Activated CD4-positive, alpha-beta T cell treated with anti-CD3 and anti-CD28 coated beads, Interleukin-2, amount 10 ng/mL, durations not matched to agents 7 days and 5 days (primary cell): ENCODE data around the gene MAP2K7. TPM values are rescaled to one million over a fixed set of nuclear protein-coding genes. Genes with fewer than 3 reads are reported as not detected.

Experiments
- CTCF ChIA-PET: fragments of 350-600 bp; sonication (Branson Sonifier 250); formaldehyde crosslinking; loops from one replicate; lab custom pipeline; 2021; ENCODE audit warnings: antibody characterized with exemption; lab: Charles Lee
- POLR2A ChIA-PET: fragments of 350-600 bp; sonication (Branson Sonifier 250); formaldehyde crosslinking; loops from one replicate; lab custom pipeline; 2021; ENCODE audit warnings: antibody characterized with exemption; lab: Charles Lee
- DNase-seq: peaks from one replicate; pipeline ENCODE4 v3.0.0-alpha.2; 2020
- H3K27ac Mint-ChIP-seq: one replicate; pipeline ENCODE4 v1.8.0; 2021; ENCODE audit warnings: mild to moderate bottlenecking, moderate library complexity, mixed read lengths
- H3K27me3 Mint-ChIP-seq: one replicate; pipeline ENCODE4 v1.8.0; 2021; ENCODE audit warnings: mixed read lengths
- H3K36me3 Mint-ChIP-seq: one replicate; pipeline ENCODE4 v1.8.0; 2021; ENCODE audit warnings: low read depth, mixed read lengths
- H3K4me1 Mint-ChIP-seq: one replicate; pipeline ENCODE4 v1.8.0; 2021; ENCODE audit warnings: mixed read lengths
- H3K4me3 Mint-ChIP-seq: one replicate; pipeline ENCODE4 v1.8.0; 2021; ENCODE audit warnings: mild to moderate bottlenecking, moderate library complexity, mixed read lengths
- H3K9me3 Mint-ChIP-seq: one replicate; pipeline ENCODE4 v1.8.0; 2021; ENCODE audit warnings: mixed read lengths
- total RNA-seq, 2 experiments: library from RNA; stranded (reverse); gene quantifications; one replicate each; pipeline ENCODE4 v1.2.3, GENCODE V29; 2021

The MAP2K7 gene
- total RNA-seq, 2 experiments from 2014 or later = 44.1 to 45.6 TPM

GRCh38 chr19:7907544-7907943, 3.9 kb downstream of the MAP2K7 start:
- Mint-ChIP-seq H3K4me1 (peaks cover 26% of the 10 kb centered on the region), H3K9me3 (no peaks in the 10 kb centered on the region), H3K4me3 (no peak overlapping the region), H3K36me3 (peaks cover 16% of the 10 kb centered on the region), H3K27me3 (no peaks in the 10 kb centered on the region), H3K27ac (no peak overlapping the region)
- ChIA-PET CTCF (interaction anchor here (2.1 kb wide), 1 partner anchor 10 kb away, joined by 10 read pairs; no protein-coding TSS in a partner anchor), POLR2A (interaction anchor here (0.6 kb wide), 1 partner anchor 263 kb away, joined by 3 read pairs; no protein-coding TSS in a partner anchor)
- no peak for DNase-seq

- CTCF ChIA-PET = interaction anchor here (0.6 to 2.1 kb wide), 3 partner anchors 10 to 413 kb away, joined by 4 to 10 read pairs (median 7); partner anchors contain the start of gene SNAPC2
- POLR2A ChIA-PET = no interaction called here
- Mint-ChIP-seq H3K4me1 (peaks cover 21% of the 10 kb centered on the region), H3K36me3 (peaks cover 20% of the 10 kb centered on the region), H3K27ac (peak overlapping the region; percentile 36), H3K4me3 (no peak overlapping the region), H3K9me3 (no peaks in the 10 kb centered on the region), H3K27me3 (no peaks in the 10 kb centered on the region)
- DNase-seq = no peak
Measured at GRCh38 chr19:7908078-7908699, 4.5 kb downstream of the MAP2K7 start.

- CTCF ChIA-PET = interaction anchor here (0.6 to 2.1 kb wide), 3 partner anchors 9 to 414 kb away, joined by 4 to 10 read pairs (median 7); partner anchors contain the start of gene SNAPC2
- Mint-ChIP-seq H3K27me3 (no peaks in the 10 kb centered on the region), H3K27ac (no peak overlapping the region), H3K4me3 (no peak overlapping the region), H3K4me1 (peaks cover 21% of the 10 kb centered on the region), H3K36me3 (peaks cover 20% of the 10 kb centered on the region), H3K9me3 (no peaks in the 10 kb centered on the region)
- DNase-seq = no peak
- POLR2A ChIA-PET = no interaction called here
Measured at GRCh38 chr19:7908742-7909461, 5.2 kb downstream of the MAP2K7 start.

DNA sequence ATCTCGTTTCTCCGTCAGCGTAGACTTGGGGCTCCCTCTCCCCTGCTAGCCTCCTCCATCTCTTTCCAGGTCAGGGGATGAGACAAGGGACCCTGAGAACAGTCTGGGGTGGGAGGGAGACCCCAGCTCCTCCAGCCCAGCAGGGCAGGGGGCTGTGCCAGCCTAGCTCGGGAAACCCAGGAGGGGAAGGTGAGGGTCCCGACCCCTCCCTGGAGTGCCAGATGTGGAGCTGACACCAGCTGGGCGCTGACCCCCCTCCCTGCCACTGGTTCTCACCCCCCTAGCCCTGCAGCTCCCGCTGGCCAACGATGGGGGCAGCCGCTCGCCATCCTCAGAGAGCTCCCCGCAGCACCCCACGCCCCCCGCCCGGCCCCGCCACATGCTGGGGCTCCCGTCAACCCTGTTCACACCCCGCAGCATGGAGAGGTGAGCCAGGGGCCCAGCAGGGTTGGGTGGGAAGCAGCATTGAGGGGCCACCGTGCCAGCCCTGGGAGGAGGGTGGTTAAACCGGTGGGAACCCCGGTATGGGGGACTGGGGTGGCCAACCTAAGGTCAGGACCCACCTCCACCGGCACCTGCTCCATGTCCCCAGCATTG, 5.9 kb downstream of the MAP2K7 start:
- CTCF ChIA-PET = interaction anchor here (2.1 kb wide), 2 partner anchors 8 to 11 kb away, joined by 7 to 10 read pairs; partner anchors contain the start of gene SNAPC2
- no peak for DNase-seq
- Mint-ChIP-seq H3K4me1 (peaks cover 20% of the 10 kb centered on the region), H3K36me3 (peaks cover 19% of the 10 kb centered on the region), H3K9me3 (no peaks in the 10 kb centered on the region), H3K4me3 (no peak overlapping the region), H3K27me3 (no peaks in the 10 kb centered on the region), H3K27ac (no peak overlapping the region)
- POLR2A ChIA-PET = no interaction called here

DNA sequence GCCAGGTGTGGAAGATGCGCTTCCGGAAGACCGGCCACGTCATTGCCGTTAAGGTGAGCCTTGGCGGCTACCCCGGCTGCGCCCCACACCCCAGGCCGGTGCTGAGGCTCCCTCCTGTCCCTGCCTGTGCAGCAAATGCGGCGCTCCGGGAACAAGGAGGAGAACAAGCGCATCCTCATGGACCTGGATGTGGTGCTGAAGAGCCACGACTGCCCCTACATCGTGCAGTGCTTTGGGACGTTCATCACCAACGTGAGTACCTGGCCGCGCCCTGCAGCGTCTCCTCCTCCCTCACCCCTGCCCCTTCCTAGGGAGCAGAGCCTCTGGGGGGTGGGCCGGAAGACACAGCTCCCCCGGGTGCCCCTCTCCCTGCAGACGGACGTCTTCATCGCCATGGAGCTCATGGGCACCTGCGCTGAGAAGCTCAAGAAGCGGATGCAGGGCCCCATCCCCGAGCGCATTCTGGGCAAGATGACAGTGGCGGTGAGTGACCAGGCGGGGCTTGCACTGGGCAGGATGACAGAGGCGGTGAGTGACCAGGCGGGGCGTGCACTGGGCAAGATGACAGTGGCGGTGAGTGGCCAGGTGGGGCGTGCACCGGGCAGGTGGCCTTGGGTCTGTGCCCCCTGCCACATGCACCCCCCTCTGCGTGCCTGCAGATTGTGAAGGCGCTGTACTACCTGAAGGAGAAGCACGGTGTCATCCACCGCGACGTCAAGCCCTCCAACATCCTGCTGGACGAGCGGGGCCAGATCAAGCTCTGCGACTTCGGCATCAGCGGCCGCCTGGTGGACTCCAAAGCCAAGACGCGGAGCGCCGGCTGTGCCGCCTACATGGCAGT, 6.9 kb downstream of the MAP2K7 start:
- H3K27me3 Mint-ChIP-seq = peaks cover 9% of the 10 kb centered on the region
- ChIA-PET POLR2A (no interaction called here), CTCF (interaction anchor here (1.4 to 2.1 kb wide), 3 partner anchors 10 to 230 kb away, joined by 3 to 7 read pairs (median 7); partner anchors contain the start of genes SNAPC2 and TRAPPC5)
- no peak overlapping the region for H3K4me3 Mint-ChIP-seq
- H3K4me1 Mint-ChIP-seq = peaks cover 14% of the 10 kb centered on the region
- no peak overlapping the region for H3K27ac Mint-ChIP-seq
- no peak for DNase-seq
- peaks cover 12% of the 10 kb centered on the region for H3K36me3 Mint-ChIP-seq
- no peaks in the 10 kb centered on the region for H3K9me3 Mint-ChIP-seq

GRCh38 chr19:7911508-7912143, 7.9 kb downstream of the MAP2K7 start:
- no peak for DNase-seq
- peaks cover 14% of the 10 kb centered on the region for H3K27me3 Mint-ChIP-seq
- no peak overlapping the region for H3K4me3 Mint-ChIP-seq
- ChIA-PET CTCF (interaction anchor here (0.6 to 1.5 kb wide), 5 partner anchors 8 to 231 kb away, joined by 3 to 7 read pairs (median 5); partner anchors contain the start of genes MAP2K7, SNAPC2 and TRAPPC5), POLR2A (no interaction called here)
- peaks cover 10% of the 10 kb centered on the region for H3K36me3 Mint-ChIP-seq
- no peak overlapping the region for H3K27ac Mint-ChIP-seq
- no peaks in the 10 kb centered on the region for H3K9me3 Mint-ChIP-seq
- peaks cover 9% of the 10 kb centered on the region for H3K4me1 Mint-ChIP-seq

DNA sequence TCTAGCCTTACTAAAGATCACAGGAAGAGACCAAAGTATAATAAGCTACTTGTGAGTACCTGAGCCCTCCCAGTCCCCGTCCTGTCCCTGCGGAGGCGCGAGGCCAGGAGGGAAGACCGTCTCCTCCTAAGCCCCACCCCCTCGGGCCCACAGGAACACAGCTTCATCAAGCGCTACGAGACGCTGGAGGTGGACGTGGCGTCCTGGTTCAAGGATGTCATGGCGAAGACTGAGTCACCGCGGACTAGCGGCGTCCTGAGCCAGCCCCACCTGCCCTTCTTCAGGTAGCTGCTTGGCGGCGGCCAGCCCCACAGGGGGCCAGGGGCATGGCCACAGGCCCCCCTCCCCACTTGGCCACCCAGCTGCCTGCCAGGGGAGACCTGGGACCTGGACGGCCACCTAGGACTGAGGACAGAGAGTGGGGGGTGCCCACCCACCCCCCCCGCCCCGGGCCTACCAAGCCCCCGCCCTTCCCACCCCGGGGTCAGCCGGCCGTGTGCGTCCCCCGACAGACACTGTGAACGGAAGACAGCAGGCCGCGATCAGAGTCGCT, 8.5 kb downstream of the MAP2K7 start:
- POLR2A ChIA-PET = no interaction called here
- peaks cover 10% of the 10 kb centered on the region for H3K36me3 Mint-ChIP-seq
- H3K4me3 Mint-ChIP-seq = no peak overlapping the region
- peaks cover 12% of the 10 kb centered on the region for H3K4me1 Mint-ChIP-seq
- peaks cover 19% of the 10 kb centered on the region for H3K27me3 Mint-ChIP-seq
- no peak overlapping the region for H3K27ac Mint-ChIP-seq
- DNase-seq = no peak
- H3K9me3 Mint-ChIP-seq = no peaks in the 10 kb centered on the region
- CTCF ChIA-PET = interaction anchor here (0.6 to 1.5 kb wide), 5 partner anchors 8 to 232 kb away, joined by 3 to 7 read pairs (median 5); partner anchors contain the start of genes MAP2K7, SNAPC2 and TRAPPC5

DNA sequence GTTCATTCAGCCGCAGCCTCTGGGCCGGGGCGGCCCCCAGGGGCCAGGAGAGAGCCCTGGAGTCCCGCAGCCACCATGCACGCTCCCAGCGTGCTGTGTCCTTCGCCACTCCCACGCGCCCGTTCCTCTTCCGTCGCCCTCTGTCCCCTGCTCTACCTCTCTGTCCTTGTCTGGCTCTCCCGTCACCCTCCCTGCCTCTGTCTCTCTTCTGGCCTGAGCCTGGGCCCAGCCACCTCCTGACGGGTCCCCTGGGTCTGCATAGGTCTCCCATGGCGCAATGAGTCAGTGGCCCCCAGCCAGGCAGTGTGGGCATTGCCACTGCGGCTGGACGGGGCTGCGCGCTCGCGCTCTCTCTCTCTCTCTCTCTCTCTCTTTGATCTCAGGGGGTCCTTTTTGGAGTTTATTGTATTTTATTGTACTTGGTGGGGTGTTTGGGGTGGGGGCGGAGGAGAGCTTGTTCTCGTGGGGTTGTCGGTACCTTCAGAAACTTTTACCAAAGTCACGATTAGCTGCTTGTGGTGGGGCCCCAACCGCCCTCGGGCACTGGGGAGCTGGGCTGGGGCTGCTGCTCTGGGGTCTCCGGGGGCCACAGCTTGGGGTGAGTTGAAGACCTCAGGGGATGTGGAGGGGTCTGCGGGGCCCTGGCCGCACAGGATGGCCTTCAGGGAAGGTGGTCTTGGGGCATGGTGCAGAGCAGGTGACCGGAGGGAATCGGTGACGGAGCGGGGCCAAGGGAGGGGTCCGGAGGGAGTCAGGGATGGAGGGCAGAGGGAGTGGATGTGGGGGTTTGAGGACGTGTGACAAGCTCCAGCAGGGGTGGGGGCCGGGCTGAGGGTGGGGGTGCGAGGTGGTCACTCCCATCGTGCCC, 9.3 kb downstream of the MAP2K7 start:
- Mint-ChIP-seq H3K9me3 (no peaks in the 10 kb centered on the region), H3K4me1 (peaks cover 13% of the 10 kb centered on the region), H3K4me3 (no peak overlapping the region), H3K27ac (no peak overlapping the region), H3K36me3 (peaks cover 10% of the 10 kb centered on the region), H3K27me3 (peaks cover 22% of the 10 kb centered on the region)
- ChIA-PET POLR2A (no interaction called here), CTCF (interaction anchor here (1.3 to 1.5 kb wide), 2 partner anchors 9 to 44 kb away, joined by 5 read pairs; partner anchors contain the start of gene MAP2K7)
- no peak for DNase-seq

- Mint-ChIP-seq H3K4me3 (no peak overlapping the region), H3K27ac (no peak overlapping the region)
Measured at GRCh38 chr19:7913652-7914051, 10.0 kb downstream of the MAP2K7 start.

DNA sequence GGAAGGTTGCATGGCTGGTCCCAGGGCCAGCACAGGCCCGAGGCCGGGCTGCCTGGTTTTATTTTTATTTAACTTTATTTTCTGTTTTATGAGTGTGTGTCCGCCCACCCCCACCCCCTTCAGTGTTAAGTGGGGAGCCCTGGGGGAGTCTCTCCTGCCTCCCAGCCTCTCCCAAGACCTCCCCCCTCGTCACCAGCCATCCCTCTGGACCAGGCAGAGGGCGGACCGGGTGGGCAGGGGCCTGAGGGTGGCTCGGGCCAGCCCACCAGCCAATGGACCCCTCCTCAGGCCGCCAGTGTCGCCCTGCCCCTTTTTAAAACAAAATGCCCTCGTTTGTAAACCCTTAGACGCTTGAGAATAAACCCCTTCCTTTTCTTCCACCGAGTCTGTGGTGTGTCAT, 10.4 kb downstream of the MAP2K7 start:
- CTCF ChIA-PET = no interaction called here
- no peak for DNase-seq
- POLR2A ChIA-PET = no interaction called here
- Mint-ChIP-seq H3K4me3 (no peak overlapping the region), H3K36me3 (peaks cover 10% of the 10 kb centered on the region), H3K27ac (no peak overlapping the region), H3K4me1 (peaks cover 14% of the 10 kb centered on the region), H3K9me3 (no peaks in the 10 kb centered on the region), H3K27me3 (peaks cover 31% of the 10 kb centered on the region)

More at GRCh38 chr19:7913652-7914051, 10.0 kb downstream of the MAP2K7 start:
- POLR2A ChIA-PET = no interaction called here
- DNase-seq = no peak
- Mint-ChIP-seq H3K36me3 (peaks cover 10% of the 10 kb centered on the region), H3K9me3 (no peaks in the 10 kb centered on the region), H3K27me3 (peaks cover 30% of the 10 kb centered on the region), H3K4me1 (peaks cover 14% of the 10 kb centered on the region)
- CTCF ChIA-PET = interaction anchor here (1.3 kb wide), 1 partner anchor 10 kb away, joined by 5 read pairs; the partner anchor contains the start of gene MAP2K7
